Measurements from ENCODE around the gene PDGFD.

DNA sequence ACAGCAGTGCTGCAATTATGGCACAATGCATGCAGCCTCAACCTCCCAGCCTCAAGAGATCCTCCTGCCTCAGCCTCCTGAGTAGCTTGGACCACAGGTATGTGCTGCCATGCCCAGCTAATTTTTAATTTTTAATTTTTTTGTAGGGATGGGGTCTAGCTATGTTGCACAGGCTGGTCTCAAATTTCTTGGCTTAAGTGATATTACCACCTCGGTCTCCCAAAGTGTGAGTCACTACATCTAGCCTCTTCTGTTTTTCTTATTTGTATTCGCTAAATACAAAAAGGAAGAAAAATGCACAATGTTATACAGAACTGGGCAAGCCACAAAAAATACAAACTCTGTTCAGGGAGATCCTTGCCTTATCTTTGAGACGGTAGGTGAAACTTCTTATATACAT, 65.4 kb downstream of the PDGFD start:
- TF ChIP-seq EZH2 (IDR thresholded peaks at IDR 0.05; ENCODE audit: borderline replicate concordance, low read depth, low read length, severe bottlenecking) = no peak
- TF ChIP-seq, protein P1, sequence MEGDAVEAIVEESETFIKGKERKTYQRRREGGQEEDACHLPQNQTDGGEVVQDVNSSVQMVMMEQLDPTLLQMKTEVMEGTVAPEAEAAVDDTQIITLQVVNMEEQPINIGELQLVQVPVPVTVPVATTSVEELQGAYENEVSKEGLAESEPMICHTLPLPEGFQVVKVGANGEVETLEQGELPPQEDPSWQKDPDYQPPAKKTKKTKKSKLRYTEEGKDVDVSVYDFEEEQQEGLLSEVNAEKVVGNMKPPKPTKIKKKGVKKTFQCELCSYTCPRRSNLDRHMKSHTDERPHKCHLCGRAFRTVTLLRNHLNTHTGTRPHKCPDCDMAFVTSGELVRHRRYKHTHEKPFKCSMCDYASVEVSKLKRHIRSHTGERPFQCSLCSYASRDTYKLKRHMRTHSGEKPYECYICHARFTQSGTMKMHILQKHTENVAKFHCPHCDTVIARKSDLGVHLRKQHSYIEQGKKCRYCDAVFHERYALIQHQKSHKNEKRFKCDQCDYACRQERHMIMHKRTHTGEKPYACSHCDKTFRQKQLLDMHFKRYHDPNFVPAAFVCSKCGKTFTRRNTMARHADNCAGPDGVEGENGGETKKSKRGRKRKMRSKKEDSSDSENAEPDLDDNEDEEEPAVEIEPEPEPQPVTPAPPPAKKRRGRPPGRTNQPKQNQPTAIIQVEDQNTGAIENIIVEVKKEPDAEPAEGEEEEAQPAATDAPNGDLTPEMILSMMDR (IDR thresholded peaks at IDR 0.05; ENCODE audit: borderline replicate concordance, extremely low read depth, low read length, poor library complexity, severe bottlenecking) = no peak
